ENCODE data around the gene VIT.

The VIT gene

GRCh38 chr2:36708041-36708741 lies 11.7 kb downstream of the VIT start:
- no peak for DNase-seq

- no peak for DNase-seq
These were observed 14.5 kb downstream of the VIT start for GRCh38 chr2:36710858-36711515.

GRCh38 chr2:36711741-36712314 lies 15.3 kb downstream of the VIT start:
- no peak for DNase-seq

DNA sequence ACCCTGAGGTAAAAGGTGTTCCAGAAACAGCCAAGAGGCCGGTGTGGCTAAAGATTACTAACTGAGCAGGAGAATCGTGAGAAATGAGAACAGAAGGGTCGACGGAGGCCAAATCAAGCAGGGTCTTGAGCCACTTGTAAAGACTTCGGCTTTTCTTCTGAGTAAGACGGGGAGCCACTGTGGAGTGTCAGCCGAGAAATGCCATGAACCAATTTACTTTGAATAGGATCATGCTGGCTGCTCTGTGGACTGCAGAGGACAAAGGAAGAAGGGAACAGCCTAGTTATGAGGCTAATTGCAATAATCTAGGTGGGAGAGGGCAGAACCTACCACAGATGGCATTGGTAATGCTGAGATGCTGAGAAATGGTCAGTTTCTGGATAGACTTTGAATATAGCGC lies 16.8 kb downstream of the VIT start:
- DNase-seq = no peak

- DNase-seq = no peak
These were observed 19.6 kb downstream of the VIT start for GRCh38 chr2:36716111-36716510.

DNA sequence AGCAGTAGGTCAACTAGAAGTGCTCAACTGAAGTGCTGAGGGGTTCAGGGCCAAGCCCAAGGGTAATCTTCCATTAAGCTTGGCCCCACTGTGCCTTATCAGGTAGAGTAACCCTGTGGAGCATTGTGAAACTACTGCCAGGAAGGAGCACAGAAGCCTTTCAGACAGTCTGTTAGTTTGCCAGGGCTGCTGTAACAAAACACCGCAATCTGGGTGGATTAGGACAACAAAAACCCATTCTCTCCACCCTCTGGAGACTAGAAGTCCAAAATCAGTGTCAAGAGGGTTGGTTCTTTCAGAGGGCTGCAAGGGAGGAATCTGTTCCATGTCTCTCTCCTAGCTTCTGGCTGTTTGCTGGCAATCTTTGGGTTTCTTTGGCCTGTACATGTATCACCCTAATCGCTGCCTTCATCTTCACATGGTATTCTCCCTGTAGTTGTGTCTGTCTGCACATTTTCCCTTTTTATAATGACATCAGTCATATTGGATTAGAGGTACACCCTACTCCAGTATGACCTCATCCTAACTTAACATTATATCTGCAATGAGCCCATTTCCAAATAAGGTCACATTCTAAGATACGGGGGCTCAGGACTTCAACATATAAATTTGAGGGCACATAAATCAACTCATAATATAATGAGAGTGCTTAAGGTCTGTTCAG lies 21.2 kb downstream of the VIT start:
- no peak for DNase-seq

- no peak for DNase-seq
These were observed 31.0 kb downstream of the VIT start for GRCh38 chr2:36727550-36727949.

DNA sequence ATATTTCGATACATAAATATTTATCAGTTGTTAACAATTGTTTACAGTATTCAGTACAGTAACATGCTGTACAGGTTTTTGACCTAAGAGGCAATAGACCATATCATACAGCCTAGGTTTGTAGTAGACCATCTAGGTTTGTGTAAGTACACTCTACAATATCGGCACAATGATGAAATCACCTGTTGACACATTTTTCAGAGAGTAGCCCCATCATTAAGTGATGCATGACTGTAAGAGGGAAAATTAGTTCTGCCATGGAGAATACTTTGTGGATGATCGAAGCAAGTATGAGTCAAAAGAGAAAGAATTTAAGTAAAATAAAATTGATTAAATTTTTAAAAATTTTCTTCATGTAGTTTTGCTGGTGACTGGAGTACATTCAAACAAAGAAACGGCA lies 32.6 kb downstream of the VIT start:
- no peak for DNase-seq

- no peak for DNase-seq
These were observed 35.6 kb downstream of the VIT start for GRCh38 chr2:36731941-36732672.

DNA sequence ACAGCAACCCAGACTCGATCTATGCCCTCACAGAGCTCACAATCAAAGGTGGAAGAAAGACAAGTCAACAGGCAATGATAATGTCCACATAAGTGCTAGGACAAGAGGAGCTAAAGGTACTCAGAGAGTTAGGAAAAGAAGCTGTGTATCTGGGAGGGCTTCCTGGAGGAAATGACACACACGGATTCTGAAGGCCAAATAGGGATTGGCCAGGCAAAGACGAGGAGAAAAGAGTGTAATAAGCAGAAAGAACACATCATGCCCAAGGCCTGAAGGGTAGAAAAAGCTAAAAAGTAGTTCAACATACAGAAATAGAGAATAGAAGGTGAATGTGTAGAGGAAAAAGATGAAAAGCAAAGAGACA lies 36.1 kb downstream of the VIT start:
- DNase-seq = no peak

DNA sequence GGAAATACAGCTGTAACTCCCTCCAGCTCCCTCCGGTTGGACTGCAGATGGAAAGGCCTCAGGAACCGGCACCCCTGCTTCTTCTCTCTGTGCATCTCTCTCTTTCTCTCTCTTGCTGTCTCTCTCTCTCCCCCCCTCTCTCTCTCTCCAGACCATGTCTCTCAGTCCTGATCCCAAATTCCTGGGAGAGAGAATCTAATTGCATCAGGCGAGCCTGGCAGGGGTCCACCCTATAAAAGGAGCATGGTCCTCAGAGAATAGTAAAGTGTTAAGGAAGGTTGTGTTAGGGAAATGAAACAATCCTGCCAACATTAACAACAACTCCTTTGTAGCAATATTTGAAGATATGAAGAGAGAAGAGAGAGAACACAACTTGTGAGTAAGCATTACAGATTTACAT lies 36.7 kb downstream of the VIT start:
- DNase-seq = no peak

- DNase-seq = no peak
These were observed 37.8 kb downstream of the VIT start for GRCh38 chr2:36734304-36734703.

GRCh38 chr2:36737131-36737750 lies 40.7 kb downstream of the VIT start:
- no peak for DNase-seq

GRCh38 chr2:36740061-36740460 lies 43.6 kb downstream of the VIT start:
- no peak for DNase-seq

DNA sequence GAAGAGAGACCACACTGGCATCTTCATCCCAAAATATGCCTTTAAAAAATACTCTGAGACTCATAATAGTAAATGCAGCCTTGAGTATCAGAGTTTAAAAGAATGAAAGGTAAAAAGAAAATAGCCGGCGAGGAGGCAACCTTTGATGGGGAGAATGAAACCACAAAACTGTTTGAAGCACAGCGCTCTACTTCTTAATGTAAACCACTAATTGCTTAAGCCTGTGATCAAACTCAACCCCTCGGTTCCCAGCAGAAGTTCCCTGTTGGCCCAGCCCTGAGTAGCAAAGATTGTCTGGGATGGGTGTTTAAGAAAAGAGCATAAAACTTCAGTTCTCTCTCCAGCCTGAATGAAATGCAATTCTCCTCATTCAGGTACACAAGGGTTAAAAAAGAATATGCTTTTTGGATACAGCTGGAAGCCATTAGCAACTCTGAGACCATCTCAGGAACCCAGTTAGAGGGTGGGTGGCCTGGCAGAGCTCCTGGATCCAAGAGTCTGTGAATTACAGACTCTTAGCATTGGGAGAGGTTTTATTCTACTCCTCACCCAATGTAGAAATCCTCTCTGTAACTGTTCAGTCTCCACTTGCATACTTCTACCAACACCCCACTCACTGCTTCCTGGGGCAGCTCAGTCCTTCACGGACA lies 44.8 kb downstream of the VIT start:
- no peak for DNase-seq

DNA sequence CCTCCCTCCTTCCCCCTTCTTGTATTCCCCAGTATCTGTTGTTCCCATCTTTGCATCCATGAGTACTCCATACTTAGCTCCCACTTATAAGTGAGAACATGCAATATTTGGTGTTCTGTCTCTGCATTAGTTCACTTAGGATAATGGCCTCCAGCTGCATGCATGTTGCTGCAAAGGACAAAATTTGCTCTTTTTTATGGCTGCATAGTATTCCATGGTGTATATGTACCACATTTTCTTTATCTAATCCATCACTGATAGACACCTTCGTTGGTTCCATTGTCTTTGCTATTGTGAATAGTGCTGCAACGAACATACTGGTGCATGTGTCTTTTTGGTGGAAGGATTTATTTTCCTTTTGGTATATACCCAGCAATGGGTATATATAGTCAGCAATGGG lies 47.4 kb downstream of the VIT start:
- DNase-seq = no peak

DNA sequence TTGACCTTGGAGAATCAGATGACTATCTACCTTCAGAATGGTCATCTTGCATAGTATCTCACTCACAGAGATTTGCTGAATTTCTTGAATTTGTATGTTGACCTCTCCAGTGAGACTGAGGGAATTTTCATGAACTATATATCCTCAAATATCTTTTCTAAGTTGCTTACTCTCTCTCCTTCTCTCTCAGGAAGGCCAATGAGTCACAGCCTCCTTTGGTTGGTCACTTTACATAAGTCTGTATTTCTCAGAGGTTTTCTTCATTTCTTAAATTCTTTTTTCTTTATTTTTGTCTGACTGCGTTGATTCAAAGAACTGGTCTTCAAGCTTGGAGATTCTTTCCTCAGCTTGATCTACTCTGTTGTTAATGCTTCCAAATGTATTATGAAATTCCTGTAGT lies 51.7 kb downstream of the VIT start:
- DNase-seq = no peak

DNA sequence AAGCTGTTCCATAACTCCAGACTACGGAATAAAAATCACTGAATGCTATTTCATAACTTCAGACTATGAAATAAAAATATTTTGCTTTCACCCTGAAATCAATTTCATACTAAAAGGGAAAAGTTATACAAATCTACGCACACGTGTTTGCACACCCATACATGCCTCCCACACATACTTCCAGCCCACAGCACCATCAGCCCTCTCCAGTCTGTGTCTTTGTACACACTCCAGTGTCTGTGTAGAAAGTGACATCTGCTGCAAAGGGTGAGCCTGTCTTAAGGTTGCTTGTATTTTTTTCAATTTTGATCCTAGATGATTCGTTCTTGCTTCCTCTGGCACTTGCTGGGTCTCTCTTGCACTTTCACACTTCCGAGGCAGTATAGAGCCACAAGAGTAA lies 53.6 kb downstream of the VIT start:
- DNase-seq = no peak

- no peak for DNase-seq
These were observed 57.3 kb downstream of the VIT start for GRCh38 chr2:36753706-36754221.

GRCh38 chr2:36754578-36754977 lies 58.1 kb downstream of the VIT start:
- DNase-seq = no peak

DNA sequence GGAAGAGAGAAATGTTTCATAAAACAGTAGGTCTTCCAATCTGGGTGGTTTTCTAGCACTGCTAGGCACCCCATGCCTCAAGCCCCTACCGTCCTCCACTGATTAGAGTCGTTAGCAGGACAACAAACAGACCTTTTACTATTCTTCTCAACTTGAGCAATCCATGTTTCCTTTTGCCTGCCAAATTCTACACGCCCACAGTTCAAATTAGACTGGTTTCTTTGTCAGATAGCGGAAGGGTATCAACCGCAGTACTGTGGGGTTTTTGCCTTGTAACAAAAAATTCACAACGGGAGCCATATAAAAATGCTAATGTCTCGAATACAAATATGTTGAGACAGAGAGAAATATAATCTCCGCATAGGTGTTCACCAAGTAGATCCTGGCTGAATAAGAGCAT lies 59.9 kb downstream of the VIT start:
- DNase-seq = no peak

All from amygdala (tissue), 56 donors.